Esophagus squamous epithelium (tissue), 5 donors: Measurements from ENCODE around the gene FOXK1. TPM values are rescaled to one million over a fixed set of nuclear protein-coding genes. Genes with fewer than 3 reads are reported as not detected.

ENCODE experiments used
- DNase-seq: peaks from one replicate; lab custom pipeline; 2025; lab: John Stamatoyannopoulos, UW
- H3K27ac ChIP-seq, 4 donors: fragments of 200-600 bp; sonication (generic); one replicate each; pipeline ENCODE4 v1.5.1; 2016 to 2019; ENCODE audit warnings: mild to moderate bottlenecking in 1 of 4
- H3K27me3 ChIP-seq, 4 donors: fragments of 200-600 bp; sonication (generic); 1 replicate in 3 of 4; 2 replicates in 1 of 4; pipeline versions ENCODE4 v1.5.1 to v1.6.0; 2017 to 2021; ENCODE audit warnings: antibody characterized with exemption in 1 of 4
- H3K36me3 ChIP-seq, 3 donors: fragments of 200-600 bp; sonication (generic); one replicate each; pipeline ENCODE4 v1.5.1; 2016 to 2019
- H3K4me1 ChIP-seq, 3 donors: fragments of 200-600 bp; sonication (generic); one replicate each; pipeline ENCODE4 v1.5.1; 2017 to 2019
- H3K4me3 ChIP-seq, 4 donors: fragments of 200-600 bp; sonication (generic); 1 replicate in 3 of 4; 2 replicates in 1 of 4; pipeline ENCODE4 v1.5.1; 2016 to 2019; ENCODE audit warnings: mild to moderate bottlenecking in 2 of 4, moderate library complexity in 1 of 4
- H3K9me3 ChIP-seq, 3 donors: fragments of 200-600 bp; sonication (generic); one replicate each; pipeline ENCODE4 v1.5.1; 2016 to 2019
- POLR2A ChIP-seq, 4 donors: fragments of 450-650 bp; IDR thresholded peaks; one replicate each; pipeline ENCODE4 v1.6.1; 2017; ENCODE audit warnings: antibody characterized with exemption in 4 of 4, mild to moderate bottlenecking in 4 of 4, moderate library complexity in 3 of 4
- WGBS, 2 donors: methylation state at CpG; one replicate each; pipeline ENCODE4 v1.1.5; 2018; 5-methylcytosine and 5-hydroxymethylcytosine counted together
- intact Hi-C: fragments of 100-400 bp; cut with DNase I; formaldehyde crosslinking; loops from one replicate; pipeline ENCODE4 v1.15.0; 2022
- total RNA-seq, 4 donors: library from RNA; depleted of rRNA; stranded (reverse); fragments of >200 nt; gene quantifications; one replicate each; pipeline ENCODE4 v1.1.0, GENCODE V29; 2016
- TF ChIP-seq, protein P1 (sequence below), 6 experiments: fragments of 450-650 bp in 4 of 6; fragments of 200-600 bp in 2 of 6; sonication (generic) in 2 of 6; IDR thresholded peaks; one replicate each; pipeline ENCODE4 v1.5.1; 2016 to 2019; ENCODE audit warnings: antibody characterized with exemption in 6 of 6, mild to moderate bottlenecking in 4 of 6, moderate library complexity in 4 of 6
- donor health status: DM: yes; HTN: yes; CAD: no.

FOXK1 gene
- total RNA-seq, 4 donors from 2014 or later, result 11.9 to 25.7 (median 15.9) TPM

DNA sequence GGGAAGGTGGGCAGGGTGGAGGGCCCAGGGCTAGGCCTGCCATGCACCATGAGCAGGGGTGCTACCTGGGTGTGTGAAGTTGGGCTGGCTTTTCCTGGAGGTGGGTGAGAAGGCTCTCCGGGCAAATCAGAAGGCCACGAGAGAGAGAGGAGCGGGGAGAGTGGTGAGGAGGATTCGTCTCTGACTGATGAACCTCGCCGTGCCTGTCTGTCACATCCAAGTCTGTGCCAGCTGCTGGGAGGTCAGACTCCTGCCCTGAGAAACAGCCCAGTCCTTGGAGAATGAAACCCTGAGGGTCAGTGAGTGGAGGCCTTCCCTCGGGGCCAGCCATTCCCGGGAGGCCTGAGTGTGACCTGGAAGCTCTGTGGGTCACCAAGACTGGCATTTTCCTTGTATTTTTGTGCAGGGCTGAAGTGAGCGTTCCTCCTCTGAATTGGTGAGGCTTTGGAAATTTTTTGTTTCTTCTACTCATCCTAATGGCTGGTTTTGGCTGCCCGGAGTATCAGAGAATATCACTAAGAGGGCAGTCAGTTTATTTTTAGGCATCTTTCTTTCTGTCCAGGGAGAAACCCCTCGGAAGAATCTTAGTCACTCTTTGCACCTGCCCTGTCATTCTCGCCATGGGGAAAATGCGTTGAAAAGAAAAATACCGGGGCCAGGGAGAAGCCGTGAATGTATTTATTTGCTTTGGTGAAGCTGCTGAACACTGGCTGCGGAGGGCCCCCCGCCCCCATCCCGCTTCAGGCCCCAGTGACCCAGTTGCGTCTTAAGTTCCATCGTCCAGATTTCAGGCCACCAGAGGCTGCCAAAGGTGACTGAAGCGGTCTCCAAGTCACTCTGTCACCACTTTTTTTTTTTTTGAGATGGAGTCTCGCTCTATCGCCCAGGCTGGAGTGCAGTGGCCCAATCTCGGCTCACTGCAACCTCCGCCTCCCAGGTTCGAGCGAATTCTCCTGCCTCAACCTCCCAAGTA lies 86.8 kb downstream of the FOXK1 start:
- Histone ChIP-seq H3K36me3 (peaks cover 5 to 62% (median 8%) of the 10 kb centered on the region in 3 donors), H3K27ac (no peak overlapping the region), H3K4me1 (peaks cover 0 to 10% (median 0%) of the 10 kb centered on the region in 3 donors), H3K27me3 (no peaks in the 10 kb centered on the region), H3K9me3 (no peaks in the 10 kb centered on the region), H3K4me3 (no peak overlapping the region)
- no peak for DNase-seq
- intact Hi-C loops, result no loop called here
- WGBS, 2 donors, result 84 to 85% methylated on average over 24 to 27 of the region's 27 CpGs
- no peak for TF ChIP-seq POLR2A (IDR thresholded peaks at IDR 0.05)
- TF ChIP-seq, protein P1, sequence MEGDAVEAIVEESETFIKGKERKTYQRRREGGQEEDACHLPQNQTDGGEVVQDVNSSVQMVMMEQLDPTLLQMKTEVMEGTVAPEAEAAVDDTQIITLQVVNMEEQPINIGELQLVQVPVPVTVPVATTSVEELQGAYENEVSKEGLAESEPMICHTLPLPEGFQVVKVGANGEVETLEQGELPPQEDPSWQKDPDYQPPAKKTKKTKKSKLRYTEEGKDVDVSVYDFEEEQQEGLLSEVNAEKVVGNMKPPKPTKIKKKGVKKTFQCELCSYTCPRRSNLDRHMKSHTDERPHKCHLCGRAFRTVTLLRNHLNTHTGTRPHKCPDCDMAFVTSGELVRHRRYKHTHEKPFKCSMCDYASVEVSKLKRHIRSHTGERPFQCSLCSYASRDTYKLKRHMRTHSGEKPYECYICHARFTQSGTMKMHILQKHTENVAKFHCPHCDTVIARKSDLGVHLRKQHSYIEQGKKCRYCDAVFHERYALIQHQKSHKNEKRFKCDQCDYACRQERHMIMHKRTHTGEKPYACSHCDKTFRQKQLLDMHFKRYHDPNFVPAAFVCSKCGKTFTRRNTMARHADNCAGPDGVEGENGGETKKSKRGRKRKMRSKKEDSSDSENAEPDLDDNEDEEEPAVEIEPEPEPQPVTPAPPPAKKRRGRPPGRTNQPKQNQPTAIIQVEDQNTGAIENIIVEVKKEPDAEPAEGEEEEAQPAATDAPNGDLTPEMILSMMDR (IDR thresholded peaks at IDR 0.05), result no peak

DNA sequence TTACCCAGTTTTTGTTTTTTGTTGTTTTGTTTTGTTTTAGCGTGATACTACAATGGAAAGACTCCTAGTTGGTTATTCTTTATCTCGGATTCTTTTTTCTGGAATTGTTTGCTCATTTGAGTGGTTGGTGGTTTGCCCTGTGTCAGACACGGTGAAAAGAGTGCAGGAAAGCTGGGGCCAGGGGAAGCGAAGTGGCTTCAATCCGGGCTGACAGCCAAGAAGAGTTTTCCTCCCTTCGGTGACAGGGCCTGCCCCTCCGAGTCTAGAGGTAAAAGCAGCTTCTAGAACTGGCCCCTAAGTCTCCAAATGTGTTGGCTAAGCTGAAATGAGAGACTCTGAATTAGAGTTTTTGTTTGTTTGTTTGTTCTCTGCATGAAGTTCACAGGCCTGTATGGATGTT lies 87.7 kb downstream of the FOXK1 start:
- intact Hi-C loops, result no loop called here
- Histone ChIP-seq H3K9me3 (no peaks in the 10 kb centered on the region), H3K4me1 (peaks cover 6 to 16% (median 7%) of the 10 kb centered on the region in 3 donors), H3K4me3 (no peak overlapping the region), H3K27me3 (no peaks in the 10 kb centered on the region), H3K36me3 (peaks cover 0 to 54% (median 7%) of the 10 kb centered on the region in 3 donors), H3K27ac (no peak overlapping the region)
- DNase-seq, result no peak
- 24 to 52% methylated on average over 7 of the region's 7 CpGs for WGBS, 2 donors
- TF ChIP-seq POLR2A (IDR thresholded peaks at IDR 0.05), result no peak
- TF ChIP-seq, protein P1 (IDR thresholded peaks at IDR 0.05), result no peak

DNA sequence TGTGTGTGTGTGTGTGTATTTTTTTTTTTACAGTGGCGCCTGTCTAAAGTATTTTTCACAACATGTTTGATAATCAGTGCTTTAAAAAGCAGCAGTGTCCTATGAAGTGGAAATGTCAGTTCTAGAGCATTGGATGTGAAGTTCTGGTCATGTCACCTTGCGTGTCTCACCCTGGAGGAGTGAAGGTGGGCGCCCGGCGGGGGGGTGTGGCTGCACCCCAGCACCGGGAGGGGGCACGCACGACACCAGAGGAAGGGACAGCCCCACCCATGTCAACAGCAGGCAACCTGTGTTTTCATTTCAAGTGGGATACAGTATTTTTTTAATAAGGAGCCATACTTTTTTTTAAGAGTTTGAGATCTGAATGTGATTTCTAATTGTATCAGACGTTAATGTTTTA lies 88.8 kb downstream of the FOXK1 start:
- TF ChIP-seq, protein P1 (IDR thresholded peaks at IDR 0.05), result no peak
- TF ChIP-seq POLR2A (IDR thresholded peaks at IDR 0.05), result no peak
- Histone ChIP-seq H3K9me3 (no peaks in the 10 kb centered on the region), H3K4me3 (no peak overlapping the region), H3K27me3 (no peaks in the 10 kb centered on the region), H3K27ac (no peak overlapping the region), H3K4me1 (peaks cover 6 to 13% (median 7%) of the 10 kb centered on the region in 3 donors), H3K36me3 (peaks cover 0 to 42% (median 0%) of the 10 kb centered on the region in 3 donors)
- intact Hi-C loops, result no loop called here
- 68 to 75% methylated on average over 5 to 9 of the region's 9 CpGs for WGBS, 2 donors
- DNase-seq, result no peak

DNA sequence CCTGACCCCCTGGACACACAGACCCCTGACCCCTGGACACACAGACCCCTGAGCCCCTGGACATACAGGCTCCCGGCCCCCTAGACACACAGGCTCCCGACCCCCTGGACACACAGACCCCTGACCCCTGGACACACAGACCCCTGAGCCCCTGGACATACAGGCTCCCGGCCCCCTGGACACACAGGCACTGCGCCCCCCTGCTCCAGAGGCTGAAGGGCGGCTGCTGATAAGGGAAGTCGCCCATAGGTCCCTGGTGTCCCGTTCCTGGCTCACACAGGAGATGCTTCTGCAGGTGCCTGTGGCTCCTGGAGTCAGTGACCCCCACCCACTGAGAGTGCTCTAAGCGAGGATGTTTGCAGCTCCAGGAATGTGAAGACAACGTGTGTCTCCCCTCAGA lies 89.6 kb downstream of the FOXK1 start:
- H3K27me3 ChIP-seq, result no peaks in the 10 kb centered on the region
- peaks cover 10 to 22% (median 12%) of the 10 kb centered on the region in 3 donors for H3K4me1 ChIP-seq
- TF ChIP-seq POLR2A (IDR thresholded peaks at IDR 0.05), result no peak
- TF ChIP-seq, protein P1 (IDR thresholded peaks at IDR 0.05), result no peak
- no peaks in the 10 kb centered on the region for H3K9me3 ChIP-seq
- intact Hi-C loops, result no loop called here
- DNase-seq, result no peak
- no peak overlapping the region for H3K4me3 ChIP-seq
- WGBS, 2 donors, result 87% methylated on average over 4 of the region's 9 CpGs; no CpG with 5 or more reads in 1 of the 2 donors
- H3K36me3 ChIP-seq, result peaks cover 0 to 34% (median 0%) of the 10 kb centered on the region in 3 donors
- H3K27ac ChIP-seq, result no peak overlapping the region

DNA sequence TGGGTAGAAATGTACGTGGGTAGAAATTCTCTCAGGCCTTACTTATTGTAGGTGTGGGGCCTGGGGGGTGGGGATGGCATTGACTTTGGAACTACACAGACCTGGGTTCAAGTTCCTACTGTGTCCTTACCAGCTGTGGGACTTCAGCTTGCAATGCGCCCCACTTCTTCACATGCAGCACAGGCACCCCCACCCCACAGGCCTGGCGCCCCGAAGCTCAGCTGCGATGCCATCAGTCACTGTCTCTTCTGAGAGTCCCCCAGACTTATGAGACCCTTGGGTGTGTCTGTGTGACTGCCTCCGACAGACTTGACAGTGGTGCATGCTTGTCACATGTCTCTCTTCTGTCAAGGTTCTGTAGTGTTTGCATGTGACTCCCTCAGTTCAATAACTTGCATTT lies 90.2 kb downstream of the FOXK1 start:
- peaks cover 14 to 28% (median 17%) of the 10 kb centered on the region in 3 donors for H3K4me1 ChIP-seq
- intact Hi-C loops, result no loop called here

More for the DNA sequence above, 90.2 kb downstream of the FOXK1 start:
- no peaks in the 10 kb centered on the region for H3K9me3 ChIP-seq
- H3K27ac ChIP-seq, result no peak overlapping the region
- peaks cover 0 to 28% (median 0%) of the 10 kb centered on the region in 3 donors for H3K36me3 ChIP-seq
- DNase-seq, result no peak
- H3K4me3 ChIP-seq, result no peak overlapping the region
- H3K27me3 ChIP-seq, result no peaks in the 10 kb centered on the region
- WGBS, 2 donors, result 96 to 100% methylated on average over 3 to 4 of the region's 6 CpGs
- TF ChIP-seq POLR2A (IDR thresholded peaks at IDR 0.05), result no peak
